Panc1 (cell line): Measurements from ENCODE around the gene HELZ.

Source experiments
- POLR2AphosphoS5 ChIP-seq: IDR thresholded peaks from 2 replicates; pipeline ENCODE4 v1.6.1; 2012; ENCODE audit warnings: mild to moderate bottlenecking, low read depth, low read length, moderate library complexity
- SIN3A ChIP-seq: IDR thresholded peaks from 2 replicates; pipeline ENCODE4 v1.6.1; 2012; ENCODE audit warnings: low read depth, mild to moderate bottlenecking, low read length, moderate library complexity, borderline replicate concordance; ENCODE audit not compliant: insufficient read depth
- TCF7L2 ChIP-seq: IDR thresholded peaks from 2 replicates; pipeline ENCODE4 v1.6.1; 2011; ENCODE audit warnings: mild to moderate bottlenecking, low read depth, low read length, inconsistent platforms
- TF ChIP-seq, protein P1 (sequence below): fragments of 450-650 bp; IDR thresholded peaks from 2 replicates; pipeline ENCODE4 v1.5.1; 2017; ENCODE audit warnings: mild to moderate bottlenecking
- TF ChIP-seq, protein P2 (sequence below), 2 experiments: IDR thresholded peaks; 2 replicates each; pipeline ENCODE4 v1.6.1; 2011 to 2012; ENCODE audit warnings: low read depth in 2 of 2, control low read depth in 1 of 2, low read length in 1 of 2, mild to moderate bottlenecking in 1 of 2, moderate library complexity in 1 of 2; ENCODE audit not compliant: insufficient read depth in 1 of 2

DNA sequence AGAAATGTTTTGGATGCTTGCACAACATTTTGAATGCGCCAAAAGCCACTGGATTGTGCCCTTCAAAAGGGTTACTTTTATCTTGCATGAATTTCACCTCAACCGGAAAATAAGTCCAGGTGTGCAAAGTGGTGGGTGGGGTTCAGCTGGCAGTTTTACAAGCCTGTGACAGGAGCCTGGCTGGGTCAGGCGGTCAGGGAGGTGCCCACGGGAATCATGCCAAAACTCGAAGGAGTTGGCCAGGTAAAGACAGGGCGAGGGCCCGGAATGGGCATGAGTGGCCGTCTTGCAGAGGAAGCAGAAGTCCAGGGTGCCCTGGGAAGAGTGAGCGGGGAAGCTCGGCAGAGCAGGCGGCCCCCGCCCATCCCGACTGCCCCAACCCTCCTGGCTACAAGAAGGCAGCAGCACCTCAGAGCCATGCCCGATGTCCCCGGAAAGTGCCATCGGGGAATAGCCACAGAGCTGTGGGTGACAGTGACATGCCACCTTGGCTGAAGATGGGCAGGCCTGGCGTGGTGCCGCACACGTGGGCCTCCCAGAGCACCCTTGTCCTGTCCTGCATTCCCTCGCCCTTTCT, 219.7 kb downstream of the HELZ start:
- TF ChIP-seq POLR2AphosphoS5 (no peak), SIN3A (no peak), TCF7L2 (no peak)
- TF ChIP-seq, protein P1, sequence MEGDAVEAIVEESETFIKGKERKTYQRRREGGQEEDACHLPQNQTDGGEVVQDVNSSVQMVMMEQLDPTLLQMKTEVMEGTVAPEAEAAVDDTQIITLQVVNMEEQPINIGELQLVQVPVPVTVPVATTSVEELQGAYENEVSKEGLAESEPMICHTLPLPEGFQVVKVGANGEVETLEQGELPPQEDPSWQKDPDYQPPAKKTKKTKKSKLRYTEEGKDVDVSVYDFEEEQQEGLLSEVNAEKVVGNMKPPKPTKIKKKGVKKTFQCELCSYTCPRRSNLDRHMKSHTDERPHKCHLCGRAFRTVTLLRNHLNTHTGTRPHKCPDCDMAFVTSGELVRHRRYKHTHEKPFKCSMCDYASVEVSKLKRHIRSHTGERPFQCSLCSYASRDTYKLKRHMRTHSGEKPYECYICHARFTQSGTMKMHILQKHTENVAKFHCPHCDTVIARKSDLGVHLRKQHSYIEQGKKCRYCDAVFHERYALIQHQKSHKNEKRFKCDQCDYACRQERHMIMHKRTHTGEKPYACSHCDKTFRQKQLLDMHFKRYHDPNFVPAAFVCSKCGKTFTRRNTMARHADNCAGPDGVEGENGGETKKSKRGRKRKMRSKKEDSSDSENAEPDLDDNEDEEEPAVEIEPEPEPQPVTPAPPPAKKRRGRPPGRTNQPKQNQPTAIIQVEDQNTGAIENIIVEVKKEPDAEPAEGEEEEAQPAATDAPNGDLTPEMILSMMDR = no peak
- TF ChIP-seq, protein P2, sequence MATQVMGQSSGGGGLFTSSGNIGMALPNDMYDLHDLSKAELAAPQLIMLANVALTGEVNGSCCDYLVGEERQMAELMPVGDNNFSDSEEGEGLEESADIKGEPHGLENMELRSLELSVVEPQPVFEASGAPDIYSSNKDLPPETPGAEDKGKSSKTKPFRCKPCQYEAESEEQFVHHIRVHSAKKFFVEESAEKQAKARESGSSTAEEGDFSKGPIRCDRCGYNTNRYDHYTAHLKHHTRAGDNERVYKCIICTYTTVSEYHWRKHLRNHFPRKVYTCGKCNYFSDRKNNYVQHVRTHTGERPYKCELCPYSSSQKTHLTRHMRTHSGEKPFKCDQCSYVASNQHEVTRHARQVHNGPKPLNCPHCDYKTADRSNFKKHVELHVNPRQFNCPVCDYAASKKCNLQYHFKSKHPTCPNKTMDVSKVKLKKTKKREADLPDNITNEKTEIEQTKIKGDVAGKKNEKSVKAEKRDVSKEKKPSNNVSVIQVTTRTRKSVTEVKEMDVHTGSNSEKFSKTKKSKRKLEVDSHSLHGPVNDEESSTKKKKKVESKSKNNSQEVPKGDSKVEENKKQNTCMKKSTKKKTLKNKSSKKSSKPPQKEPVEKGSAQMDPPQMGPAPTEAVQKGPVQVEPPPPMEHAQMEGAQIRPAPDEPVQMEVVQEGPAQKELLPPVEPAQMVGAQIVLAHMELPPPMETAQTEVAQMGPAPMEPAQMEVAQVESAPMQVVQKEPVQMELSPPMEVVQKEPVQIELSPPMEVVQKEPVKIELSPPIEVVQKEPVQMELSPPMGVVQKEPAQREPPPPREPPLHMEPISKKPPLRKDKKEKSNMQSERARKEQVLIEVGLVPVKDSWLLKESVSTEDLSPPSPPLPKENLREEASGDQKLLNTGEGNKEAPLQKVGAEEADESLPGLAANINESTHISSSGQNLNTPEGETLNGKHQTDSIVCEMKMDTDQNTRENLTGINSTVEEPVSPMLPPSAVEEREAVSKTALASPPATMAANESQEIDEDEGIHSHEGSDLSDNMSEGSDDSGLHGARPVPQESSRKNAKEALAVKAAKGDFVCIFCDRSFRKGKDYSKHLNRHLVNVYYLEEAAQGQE (IDR thresholded peaks at IDR 0.05; ENCODE audit: insufficient read depth in 1 of 2, low read depth in 2 of 2, low read length in 1 of 2) = no peak
